ENCODE measurements around the gene SMO.

SMO gene

DNA sequence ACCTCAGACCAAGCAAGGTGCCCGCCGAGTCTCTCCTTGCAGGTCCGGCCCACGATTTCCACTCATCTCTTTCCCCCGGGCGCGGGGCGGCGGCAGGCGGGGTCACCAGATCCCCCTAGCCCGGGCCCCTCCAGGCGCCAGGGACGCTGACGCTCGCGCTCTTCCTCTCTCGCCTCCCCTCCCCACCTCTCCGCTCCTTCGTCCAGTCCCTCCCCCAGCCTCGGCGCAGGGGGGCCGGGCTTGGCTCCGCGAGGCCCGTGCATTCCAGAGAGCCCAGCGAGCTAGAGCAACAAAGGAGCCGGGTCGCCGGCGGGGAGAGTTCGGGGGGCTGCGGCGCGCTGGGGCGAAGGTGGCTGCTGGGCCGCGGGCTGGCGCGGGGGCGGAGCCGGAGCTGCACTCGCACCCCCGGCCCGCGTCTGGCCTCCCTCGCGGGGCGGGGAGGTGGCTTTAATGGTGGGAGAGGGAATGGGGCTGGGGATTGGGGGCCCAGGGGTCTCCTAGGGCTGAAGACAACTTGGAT is at the start of gene SMO:
Gene SMO (plus strand): TSS at position 262 of the 520 bp plus-strand sequence. CDS start 519 bp downstream, outside the sequence.
- POLR2A ChIA-PET: interaction anchor here (2.0 kb wide), 1 partner anchor 9 kb away, joined by 5 read pairs; no protein-coding TSS in a partner anchor
- TF ChIP-seq ARNT (IDR thresholded peaks at IDR 0.05): no peak
- no peak for TF ChIP-seq TARDBP (IDR thresholded peaks at IDR 0.05)
- no peak for TF ChIP-seq ZNF384 (IDR thresholded peaks at IDR 0.05)
- no peak for TF ChIP-seq FOXK2 (IDR thresholded peaks at IDR 0.05)
- TF ChIP-seq CTBP1 (IDR thresholded peaks at IDR 0.05; ENCODE audit: borderline replicate concordance): no peak
- CTCF ChIA-PET: interaction anchor here (0.6 kb wide), 1 partner anchor 62 kb away, joined by 3 read pairs; no protein-coding TSS in a partner anchor
- peak; percentile 69 for DNase-seq (ENCODE audit: extremely low spot score)

- ChIA-PET CTCF (interaction anchor here (0.6 to 1.4 kb wide), 2 partner anchors 20 to 59 kb away, joined by 3 to 8 read pairs; no protein-coding TSS in a partner anchor), POLR2A (interaction anchor here (0.9 to 1.3 kb wide), 4 partner anchors 18 to 89 kb away, joined by 3 to 4 read pairs (median 3); no protein-coding TSS in a partner anchor)
- TF ChIP-seq L3MBTL2 (conservative IDR thresholded peaks at IDR 0.05) (peak; percentile 52), TARDBP (IDR thresholded peaks at IDR 0.05) (no peak)
Measured at GRCh38 chr7:129143724-129144094, 44.7 kb upstream of the SMO start.

DNA sequence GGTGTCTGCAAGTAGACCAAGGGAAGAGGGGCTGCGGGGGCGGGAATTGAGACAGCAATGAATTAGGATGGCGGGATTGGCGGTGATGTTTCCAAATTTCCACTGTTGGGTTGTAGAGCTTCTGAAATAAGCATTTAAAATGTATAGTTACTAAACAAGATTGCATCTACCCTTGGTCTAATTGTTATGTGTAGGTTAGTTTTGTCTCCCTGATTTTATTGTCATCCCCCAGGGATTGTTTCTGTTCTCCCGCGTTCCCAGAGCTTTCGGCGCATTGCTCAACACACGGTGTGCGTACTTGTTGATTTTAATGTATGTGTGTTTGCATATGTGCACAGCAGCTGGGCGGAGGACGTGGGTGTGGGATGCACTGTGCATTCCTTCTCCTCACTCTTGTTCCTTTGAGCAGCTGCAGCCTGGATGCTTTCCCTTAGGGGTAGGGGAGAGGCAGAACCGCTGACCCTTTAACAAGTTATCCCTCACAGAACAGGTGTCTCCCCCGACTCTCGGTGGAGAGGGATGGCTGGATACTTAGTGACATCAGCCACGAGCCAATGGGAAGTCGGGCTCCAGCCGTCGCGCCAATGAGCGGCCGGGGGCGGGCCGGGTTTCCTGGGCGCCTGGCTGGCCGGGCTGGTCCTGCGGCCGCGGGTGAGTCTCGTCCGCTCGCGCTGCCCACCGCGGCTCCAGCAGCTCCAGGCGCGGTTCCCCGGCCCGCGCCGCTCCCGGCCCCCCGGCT is 44.2 kb upstream of the SMO start, which contains the start of gene TSPAN33:
Gene TSPAN33 (plus strand): TSS at position 613 of the 739 bp plus-strand sequence. CDS start 274 bp downstream, outside the sequence.
- POLR2A ChIA-PET: interaction anchor here (0.9 to 1.3 kb wide), 4 partner anchors 19 to 90 kb away, joined by 3 to 4 read pairs (median 3); no protein-coding TSS in a partner anchor
- TF ChIP-seq FOXA1 (IDR thresholded peaks at IDR 0.05): no peak
- no peak for TF ChIP-seq TARDBP (IDR thresholded peaks at IDR 0.05)
- TF ChIP-seq HDGF (IDR thresholded peaks at IDR 0.05; ENCODE audit: borderline replicate concordance): no peak
- TF ChIP-seq SUZ12 (IDR thresholded peaks at IDR 0.05): no peak
- peak; percentile 88 for TF ChIP-seq PKNOX1 (IDR thresholded peaks at IDR 0.05)
- no peak for TF ChIP-seq NFRKB (IDR thresholded peaks at IDR 0.05)
- TF ChIP-seq L3MBTL2 (conservative IDR thresholded peaks at IDR 0.05): peak; percentile 36
- TF ChIP-seq ELF4 (IDR thresholded peaks at IDR 0.05): no peak
- TF ChIP-seq ARNT (IDR thresholded peaks at IDR 0.05): no peak
- no peak for TF ChIP-seq BHLHE40 (IDR thresholded peaks at IDR 0.05; ENCODE audit: borderline replicate concordance)
- no peak for TF ChIP-seq LEF1 (IDR thresholded peaks at IDR 0.05; ENCODE audit: borderline replicate concordance)
- TF ChIP-seq FOXM1 (IDR thresholded peaks at IDR 0.05; ENCODE audit: borderline replicate concordance): no peak
- 0 out of 2 replicates have a peak, but pooled peaks have one; percentile 51 for TF ChIP-seq CTBP1 (IDR thresholded peaks at IDR 0.05; ENCODE audit: borderline replicate concordance)
- TF ChIP-seq SP1 (IDR thresholded peaks at IDR 0.05): no peak
- no peak for TF ChIP-seq FOXK2 (IDR thresholded peaks at IDR 0.05)
- peak; percentile 92 for DNase-seq (ENCODE audit: extremely low spot score)
- CTCF ChIA-PET: interaction anchor here (0.6 to 1.4 kb wide), 3 partner anchors 20 to 1092 kb away, joined by 3 to 8 read pairs (median 3); no protein-coding TSS in a partner anchor

More at GRCh38 chr7:129143724-129144094, 44.7 kb upstream of the SMO start:
- DNase-seq (ENCODE audit: extremely low spot score): no peak

- no peak for TF ChIP-seq BHLHE40 (IDR thresholded peaks at IDR 0.05; ENCODE audit: borderline replicate concordance)
- TF ChIP-seq NFRKB (IDR thresholded peaks at IDR 0.05): no peak
- TF ChIP-seq SP1 (IDR thresholded peaks at IDR 0.05): no peak
- TF ChIP-seq SUZ12 (IDR thresholded peaks at IDR 0.05): no peak
- no peak for TF ChIP-seq FOXA1 (IDR thresholded peaks at IDR 0.05)
- no peak for TF ChIP-seq HDGF (IDR thresholded peaks at IDR 0.05; ENCODE audit: borderline replicate concordance)
- TF ChIP-seq FOXM1 (IDR thresholded peaks at IDR 0.05; ENCODE audit: borderline replicate concordance): no peak
- TF ChIP-seq FOXK2 (IDR thresholded peaks at IDR 0.05): no peak
- TF ChIP-seq TARDBP (IDR thresholded peaks at IDR 0.05): no peak
- no peak for TF ChIP-seq LEF1 (IDR thresholded peaks at IDR 0.05; ENCODE audit: borderline replicate concordance)
- TF ChIP-seq L3MBTL2 (conservative IDR thresholded peaks at IDR 0.05): no peak; the same call in 1 of the 2 replicates
- TF ChIP-seq ZNF384 (IDR thresholded peaks at IDR 0.05): no peak
- no peak for TF ChIP-seq ARNT (IDR thresholded peaks at IDR 0.05)
- TF ChIP-seq CTBP1 (IDR thresholded peaks at IDR 0.05; ENCODE audit: borderline replicate concordance): no peak
- no peak for TF ChIP-seq ELF4 (IDR thresholded peaks at IDR 0.05)
- TF ChIP-seq PKNOX1 (IDR thresholded peaks at IDR 0.05): no peak
- no peak for DNase-seq (ENCODE audit: extremely low spot score)
- ChIA-PET POLR2A (interaction anchor here (1.2 to 1.3 kb wide), 3 partner anchors 19 to 91 kb away, joined by 3 to 4 read pairs (median 3); no protein-coding TSS in a partner anchor), CTCF (interaction anchor here (0.6 to 1.9 kb wide), 2 partner anchors 19 to 1093 kb away, joined by 3 to 6 read pairs; no protein-coding TSS in a partner anchor)
Measured at GRCh38 chr7:129144834-129145668, 43.4 kb upstream of the SMO start.

GRCh38 chr7:129146237-129146979 is 42.0 kb upstream of the SMO start:
- POLR2A ChIA-PET: interaction anchor here (1.3 kb wide), 1 partner anchor 92 kb away, joined by 4 read pairs; no protein-coding TSS in a partner anchor
- no peak for DNase-seq (ENCODE audit: extremely low spot score)
- no peak for TF ChIP-seq FOXA1 (IDR thresholded peaks at IDR 0.05)
- TF ChIP-seq ARNT (IDR thresholded peaks at IDR 0.05): no peak
- no peak for TF ChIP-seq FOXK2 (IDR thresholded peaks at IDR 0.05)
- TF ChIP-seq PKNOX1 (IDR thresholded peaks at IDR 0.05): no peak
- no peak for TF ChIP-seq ELF4 (IDR thresholded peaks at IDR 0.05)
- TF ChIP-seq CTBP1 (IDR thresholded peaks at IDR 0.05; ENCODE audit: borderline replicate concordance): no peak
- TF ChIP-seq SUZ12 (IDR thresholded peaks at IDR 0.05): no peak
- no peak for TF ChIP-seq SP1 (IDR thresholded peaks at IDR 0.05)
- no peak for TF ChIP-seq FOXM1 (IDR thresholded peaks at IDR 0.05; ENCODE audit: borderline replicate concordance)
- no peak for TF ChIP-seq ZNF384 (IDR thresholded peaks at IDR 0.05)
- TF ChIP-seq HDGF (IDR thresholded peaks at IDR 0.05; ENCODE audit: borderline replicate concordance): no peak
- no peak for TF ChIP-seq BHLHE40 (IDR thresholded peaks at IDR 0.05; ENCODE audit: borderline replicate concordance)
- CTCF ChIA-PET: interaction anchor here (1.9 kb wide), 1 partner anchor 17 kb away, joined by 6 read pairs; no protein-coding TSS in a partner anchor

Data from HEK293T (cell line).